Activated CD4-positive, alpha-beta memory T cell treated with anti-CD3 and anti-CD28 coated beads, Interleukin-2, amount 10 ng/mL, durations not matched to agents 7 days and 5 days (primary cell): ENCODE measurements around the gene MYL2. TPM values are rescaled to one million over a fixed set of nuclear protein-coding genes. Genes with fewer than 3 reads are reported as not detected.

Experiments
- CTCF ChIA-PET: fragments of 350-600 bp; sonication (Branson Sonifier 250); formaldehyde crosslinking; loops from one replicate; lab custom pipeline; 2021; ENCODE audit warnings: antibody characterized with exemption, inconsistent platforms; lab: Charles Lee
- POLR2A ChIA-PET: fragments of 350-600 bp; sonication (Branson Sonifier 250); formaldehyde crosslinking; loops from one replicate; lab custom pipeline; 2021; ENCODE audit warnings: antibody characterized with exemption; lab: Charles Lee
- DNase-seq: peaks from one replicate; pipeline ENCODE4 v3.0.0-alpha.2; 2020
- H3K27ac Mint-ChIP-seq: one replicate; pipeline ENCODE4 v1.8.0; 2021; ENCODE audit warnings: mild to moderate bottlenecking, mixed read lengths
- H3K27me3 Mint-ChIP-seq: one replicate; pipeline ENCODE4 v1.8.0; 2021; ENCODE audit warnings: mixed read lengths
- H3K36me3 Mint-ChIP-seq: one replicate; pipeline ENCODE4 v1.8.0; 2021; ENCODE audit warnings: low read depth, mixed read lengths
- H3K4me1 Mint-ChIP-seq: one replicate; pipeline ENCODE4 v1.8.0; 2021; ENCODE audit warnings: mixed read lengths
- H3K4me3 Mint-ChIP-seq: one replicate; pipeline ENCODE4 v1.8.0; 2021; ENCODE audit warnings: mild to moderate bottlenecking, mixed read lengths
- H3K9me3 Mint-ChIP-seq: one replicate; pipeline ENCODE4 v1.8.0; 2021; ENCODE audit warnings: mixed read lengths
- total RNA-seq, 2 experiments: library from RNA; stranded (reverse); gene quantifications; one replicate each; pipeline ENCODE4 v1.2.3, GENCODE V29; 2021

MYL2 gene
- total RNA-seq, 2 experiments from 2014 or later, result not detected

- POLR2A ChIA-PET, result no interaction called here
- H3K27me3 Mint-ChIP-seq, result peaks cover 2% of the 10 kb centered on the region
- H3K27ac Mint-ChIP-seq, result no peak overlapping the region
- CTCF ChIA-PET, result no interaction called here
- H3K4me1 Mint-ChIP-seq, result peaks cover 2% of the 10 kb centered on the region
- H3K36me3 Mint-ChIP-seq, result no peaks in the 10 kb centered on the region
- H3K4me3 Mint-ChIP-seq, result no peak overlapping the region
- no peaks in the 10 kb centered on the region for H3K9me3 Mint-ChIP-seq
- no peak for DNase-seq
These were observed 13.4 kb downstream of the MYL2 start for GRCh38 chr12:110906985-110907384.

GRCh38 chr12:110906516-110906915, 13.9 kb downstream of the MYL2 start:
- Mint-ChIP-seq H3K4me3 (no peak overlapping the region), H3K4me1 (peaks cover 2% of the 10 kb centered on the region), H3K9me3 (no peaks in the 10 kb centered on the region), H3K36me3 (no peaks in the 10 kb centered on the region), H3K27me3 (peaks cover 4% of the 10 kb centered on the region), H3K27ac (no peak overlapping the region)
- ChIA-PET POLR2A (no interaction called here), CTCF (no interaction called here)
- DNase-seq, result no peak

DNA sequence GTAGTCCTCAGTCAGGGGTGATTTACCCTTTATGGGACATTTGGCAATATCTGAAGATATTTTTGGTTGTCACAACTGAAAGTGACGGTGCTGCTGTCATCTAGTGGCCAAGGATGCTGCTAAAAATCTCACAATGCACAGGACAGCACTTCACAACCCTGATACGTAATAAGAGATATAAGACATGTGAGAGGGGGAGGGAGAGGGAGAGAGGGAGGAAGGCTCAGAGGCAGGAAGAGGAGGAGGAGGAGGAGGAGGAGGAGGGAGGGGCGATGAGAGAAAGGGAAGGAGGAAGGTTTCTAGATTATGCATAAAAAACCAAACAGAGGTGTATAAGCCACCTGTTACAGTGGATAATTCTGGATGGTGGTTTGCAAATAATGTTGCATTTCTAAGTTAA, 14.3 kb downstream of the MYL2 start:
- Mint-ChIP-seq H3K9me3 (no peaks in the 10 kb centered on the region), H3K27me3 (peaks cover 5% of the 10 kb centered on the region)

DNA sequence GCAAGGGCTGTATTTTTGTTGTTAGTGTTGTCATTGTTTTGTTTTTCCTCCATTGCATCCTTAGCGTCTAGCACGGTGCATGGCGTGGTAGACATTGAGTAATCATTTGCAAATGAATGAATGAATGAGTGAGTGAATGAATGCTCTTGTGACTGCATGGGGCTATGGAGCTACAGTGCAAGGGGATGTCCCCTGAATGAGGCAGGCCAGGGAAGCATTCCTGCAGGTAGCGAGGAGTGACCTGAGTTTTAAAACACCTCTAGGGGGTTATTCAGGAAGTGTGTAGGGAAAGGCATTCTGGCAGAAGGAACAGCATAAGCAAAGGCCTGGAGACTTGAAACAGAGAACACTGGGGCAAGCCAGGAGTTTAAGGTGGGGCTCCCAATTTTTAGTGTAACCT, 16.9 kb downstream of the MYL2 start:
- H3K4me1 Mint-ChIP-seq, result peaks cover 2% of the 10 kb centered on the region
- CTCF ChIA-PET, result no interaction called here

More for the DNA sequence above, 14.3 kb downstream of the MYL2 start:
- POLR2A ChIA-PET, result no interaction called here
- CTCF ChIA-PET, result no interaction called here
- peaks cover 2% of the 10 kb centered on the region for H3K4me1 Mint-ChIP-seq
- H3K4me3 Mint-ChIP-seq, result no peak overlapping the region
- H3K36me3 Mint-ChIP-seq, result no peaks in the 10 kb centered on the region
- no peak for DNase-seq
- H3K27ac Mint-ChIP-seq, result no peak overlapping the region

DNA sequence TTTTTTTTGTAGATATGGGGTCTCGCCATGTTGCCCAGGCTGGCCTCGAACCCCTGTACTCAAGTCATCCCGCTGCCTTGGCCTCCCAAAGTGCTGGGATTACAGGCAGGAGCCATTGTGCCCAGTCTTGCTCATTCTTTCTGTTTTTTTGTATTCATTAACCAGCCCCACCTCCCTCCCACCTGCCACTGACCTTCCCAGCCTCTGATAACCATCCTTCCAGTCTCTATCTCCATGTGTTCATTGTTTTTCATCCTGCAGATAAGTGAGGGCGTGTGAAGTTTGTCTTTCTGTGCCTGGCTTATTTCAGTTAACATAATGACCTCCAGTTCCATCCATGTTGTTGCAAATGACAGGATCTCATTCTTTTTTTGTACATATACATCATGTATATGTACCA, 19.0 kb downstream of the MYL2 start:
- ChIA-PET CTCF (no interaction called here), POLR2A (interaction anchor here (0.7 kb wide), 1 partner anchor 1126 kb away, joined by 3 read pairs; no protein-coding TSS in a partner anchor)
- H3K4me3 Mint-ChIP-seq, result no peak overlapping the region

More for the DNA sequence above, 16.9 kb downstream of the MYL2 start:
- Mint-ChIP-seq H3K4me3 (no peak overlapping the region), H3K9me3 (no peaks in the 10 kb centered on the region), H3K36me3 (no peaks in the 10 kb centered on the region), H3K27me3 (peaks cover 5% of the 10 kb centered on the region), H3K27ac (no peak overlapping the region)
- POLR2A ChIA-PET, result no interaction called here
- no peak for DNase-seq

DNA sequence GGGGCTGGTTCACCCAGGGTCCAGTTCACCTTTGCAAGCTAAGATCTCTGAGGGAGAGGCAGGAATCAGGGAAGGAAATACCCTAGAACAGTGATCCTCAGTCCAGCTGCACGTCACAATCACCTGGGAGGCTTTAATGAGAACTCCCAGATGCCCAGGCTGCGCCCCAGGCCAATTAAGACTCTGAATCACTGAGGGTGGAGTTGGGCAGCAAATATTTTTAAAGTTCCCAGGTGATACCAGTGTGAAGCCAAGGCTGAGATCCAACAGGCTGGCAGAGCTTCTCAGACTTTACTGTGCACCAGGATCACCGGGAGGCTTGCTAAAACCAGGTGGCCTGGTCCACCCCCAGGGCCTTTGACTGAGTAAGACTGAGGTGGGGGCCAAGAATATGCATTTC, 23.8 kb downstream of the MYL2 start:
- no peaks in the 10 kb centered on the region for H3K36me3 Mint-ChIP-seq
- peaks cover 1% of the 10 kb centered on the region for H3K4me1 Mint-ChIP-seq
- DNase-seq, result no peak
- H3K9me3 Mint-ChIP-seq, result no peaks in the 10 kb centered on the region
- ChIA-PET CTCF (interaction anchor here (1.3 to 2.8 kb wide), 2 partner anchors 9 to 11 kb away, joined by 5 to 10 read pairs; no protein-coding TSS in a partner anchor), POLR2A (interaction anchor here (1.2 kb wide), 1 partner anchor 9 kb away, joined by 4 read pairs; no protein-coding TSS in a partner anchor)
- H3K27me3 Mint-ChIP-seq, result peaks cover 6% of the 10 kb centered on the region
- H3K4me3 Mint-ChIP-seq, result no peak overlapping the region
- H3K27ac Mint-ChIP-seq, result no peak overlapping the region

More for the DNA sequence above, 19.0 kb downstream of the MYL2 start:
- Mint-ChIP-seq H3K27me3 (peaks cover 5% of the 10 kb centered on the region), H3K9me3 (no peaks in the 10 kb centered on the region), H3K27ac (no peak overlapping the region), H3K36me3 (no peaks in the 10 kb centered on the region), H3K4me1 (peaks cover 2% of the 10 kb centered on the region)
- DNase-seq, result no peak

- peaks cover 1% of the 10 kb centered on the region for H3K4me1 Mint-ChIP-seq
- ChIA-PET POLR2A (interaction anchor here (0.9 kb wide), 1 partner anchor 14 kb away, joined by 3 read pairs; no protein-coding TSS in a partner anchor), CTCF (interaction anchor here (0.6 to 2.8 kb wide), 6 partner anchors 9 to 1237 kb away, joined by 3 to 10 read pairs (median 3); partner anchors contain the start of gene CCDC63)
- no peaks in the 10 kb centered on the region for H3K36me3 Mint-ChIP-seq
- no peak overlapping the region for H3K4me3 Mint-ChIP-seq
- H3K27ac Mint-ChIP-seq, result no peak overlapping the region
- H3K9me3 Mint-ChIP-seq, result no peaks in the 10 kb centered on the region
- DNase-seq, result no peak
- peaks cover 13% of the 10 kb centered on the region for H3K27me3 Mint-ChIP-seq
These were observed 26.4 kb downstream of the MYL2 start for GRCh38 chr12:110893956-110894355.

GRCh38 chr12:110889361-110889760, 31.0 kb downstream of the MYL2 start:
- CTCF ChIA-PET, result no interaction called here
- POLR2A ChIA-PET, result no interaction called here
- Mint-ChIP-seq H3K4me1 (peaks cover 8% of the 10 kb centered on the region), H3K4me3 (no peak overlapping the region), H3K27me3 (peaks cover 14% of the 10 kb centered on the region), H3K27ac (no peak overlapping the region), H3K9me3 (no peaks in the 10 kb centered on the region), H3K36me3 (no peaks in the 10 kb centered on the region)
- no peak for DNase-seq

- Mint-ChIP-seq H3K4me1 (peaks cover 8% of the 10 kb centered on the region), H3K36me3 (no peaks in the 10 kb centered on the region), H3K4me3 (peak overlapping the region; percentile 92), H3K27ac (no peak overlapping the region), H3K27me3 (peaks cover 12% of the 10 kb centered on the region), H3K9me3 (no peaks in the 10 kb centered on the region)
- CTCF ChIA-PET, result interaction anchor here (0.7 to 1.9 kb wide), 19 partner anchors 8 to 457 kb away, joined by 3 to 10 read pairs (median 3); partner anchors contain the start of genes ARPC3 and CCDC63
- no peak for DNase-seq
- POLR2A ChIA-PET, result interaction anchor here (1.0 to 2.0 kb wide), 3 partner anchors 8 to 439 kb away, joined by 4 read pairs; partner anchors contain the start of gene ARPC3
These were observed 32.0 kb downstream of the MYL2 start for GRCh38 chr12:110888256-110888991.

DNA sequence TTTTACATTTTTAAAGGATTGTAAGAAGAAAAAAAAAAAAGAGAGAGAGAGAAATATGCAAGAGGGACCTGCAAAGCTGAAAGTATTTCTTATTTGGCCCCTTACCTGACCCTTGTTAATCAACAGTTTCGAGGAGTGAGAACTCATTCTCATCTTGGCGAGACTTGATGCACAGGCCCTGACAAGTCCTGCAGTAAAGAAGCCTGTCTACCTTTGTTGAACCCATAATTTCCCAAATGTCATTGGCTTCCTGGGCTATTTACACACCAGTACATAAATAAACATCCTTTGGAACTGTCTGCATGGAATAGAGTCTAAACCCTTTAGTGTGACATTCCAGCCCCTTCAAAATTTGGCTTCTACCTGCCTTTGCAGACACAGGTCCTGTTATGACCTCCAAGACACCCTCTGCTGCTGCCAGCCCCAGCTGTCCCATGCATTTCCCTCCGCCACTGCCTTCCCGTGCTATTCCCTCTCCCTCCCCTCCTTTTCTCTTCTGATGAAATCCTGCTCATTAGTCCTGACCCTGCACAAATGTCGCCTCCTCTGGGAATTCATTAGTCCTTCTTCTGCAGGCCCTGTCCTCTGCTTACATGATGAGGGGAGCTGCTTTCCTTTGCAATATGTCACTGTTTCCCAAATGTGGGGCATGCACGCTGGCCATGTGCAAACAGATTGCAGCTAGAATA, 35.1 kb downstream of the MYL2 start:
- no peak overlapping the region for H3K4me3 Mint-ChIP-seq
- peaks cover 8% of the 10 kb centered on the region for H3K4me1 Mint-ChIP-seq
- peaks cover 5% of the 10 kb centered on the region for H3K9me3 Mint-ChIP-seq
- DNase-seq, result no peak
- POLR2A ChIA-PET, result no interaction called here
- no peak overlapping the region for H3K27ac Mint-ChIP-seq
- CTCF ChIA-PET, result interaction anchor here (0.7 to 2.6 kb wide), 5 partner anchors 10 to 181 kb away, joined by 3 to 10 read pairs (median 4); partner anchors contain the start of gene CCDC63
- peaks cover 11% of the 10 kb centered on the region for H3K27me3 Mint-ChIP-seq
- no peaks in the 10 kb centered on the region for H3K36me3 Mint-ChIP-seq

DNA sequence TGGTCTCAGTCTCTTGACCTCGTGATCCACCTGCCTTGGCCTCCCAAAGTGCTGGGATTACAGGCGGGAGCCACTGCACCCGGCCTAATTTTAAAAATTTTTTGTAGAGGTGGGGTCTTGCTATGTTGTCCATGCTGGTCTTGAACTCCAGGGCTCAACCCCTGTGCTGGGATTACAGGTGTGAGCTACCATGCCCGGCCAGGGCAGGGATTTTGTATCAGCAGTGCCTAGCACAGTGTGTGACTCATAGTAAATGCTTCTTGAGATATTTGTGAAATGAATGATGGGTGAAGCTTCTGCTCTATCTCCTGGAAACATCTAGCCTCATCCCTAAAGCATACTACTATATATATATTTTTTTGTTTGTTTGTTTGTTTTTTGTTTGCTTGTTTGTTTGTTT, 37.1 kb downstream of the MYL2 start:
- no peak overlapping the region for H3K27ac Mint-ChIP-seq
- ChIA-PET CTCF (interaction anchor here (1.2 kb wide), 1 partner anchor 178 kb away, joined by 3 read pairs; no protein-coding TSS in a partner anchor), POLR2A (no interaction called here)
- peaks cover 5% of the 10 kb centered on the region for H3K9me3 Mint-ChIP-seq
- no peak overlapping the region for H3K4me3 Mint-ChIP-seq
- H3K36me3 Mint-ChIP-seq, result no peaks in the 10 kb centered on the region
- H3K27me3 Mint-ChIP-seq, result peaks cover 5% of the 10 kb centered on the region
- DNase-seq, result no peak
- peaks cover 8% of the 10 kb centered on the region for H3K4me1 Mint-ChIP-seq

- ChIA-PET CTCF (no interaction called here), POLR2A (interaction anchor here (1.1 kb wide), 1 partner anchor 13 kb away, joined by 3 read pairs; no protein-coding TSS in a partner anchor)
- H3K4me3 Mint-ChIP-seq, result no peak overlapping the region
- H3K4me1 Mint-ChIP-seq, result no peaks in the 10 kb centered on the region
- H3K27me3 Mint-ChIP-seq, result peaks cover 6% of the 10 kb centered on the region
- H3K27ac Mint-ChIP-seq, result no peak overlapping the region
- DNase-seq, result no peak
- peaks cover 5% of the 10 kb centered on the region for H3K9me3 Mint-ChIP-seq
- no peaks in the 10 kb centered on the region for H3K36me3 Mint-ChIP-seq
These were observed 39.7 kb downstream of the MYL2 start for GRCh38 chr12:110880651-110881050.

GRCh38 chr12:110874781-110875180, 45.6 kb downstream of the MYL2 start:
- Mint-ChIP-seq H3K4me3 (no peak overlapping the region), H3K36me3 (no peaks in the 10 kb centered on the region), H3K4me1 (no peaks in the 10 kb centered on the region), H3K27me3 (peaks cover 20% of the 10 kb centered on the region), H3K27ac (no peak overlapping the region), H3K9me3 (no peaks in the 10 kb centered on the region)
- ChIA-PET CTCF (no interaction called here), POLR2A (no interaction called here)
- DNase-seq, result no peak
